HL-60 (cell line): ENCODE results near the gene PDS5B.

Experiments
- DNase-seq, 2 experiments: peaks; one replicate each; pipeline ENCODE4 v3.0.0-alpha.2; 2010 to 2020; ENCODE audit warnings: low read depth in 1 of 2, low spot score in 1 of 2
- H3K27ac ChIP-seq: fragments of 250-450 bp; sonication (Bioruptor Pico); replicated peaks from 2 replicates; pipeline ENCODE4 v1.5.1; 2020; ENCODE audit warnings: mild to moderate bottlenecking, moderate library complexity
- H3K27me3 ChIP-seq: fragments of 250-450 bp; sonication (Bioruptor Pico); 2 replicates; pipeline ENCODE4 v1.5.1; 2021; ENCODE audit warnings: mild to moderate bottlenecking, moderate library complexity; ENCODE audit not compliant: insufficient read depth, poor library complexity, severe bottlenecking
- H3K4me3 ChIP-seq: replicated peaks from 2 replicates; pipeline ENCODE4 v1.5.1; 2011; ENCODE audit warnings: mild to moderate bottlenecking, control low read depth, low read length; ENCODE audit not compliant: insufficient read depth
- CTCF ChIP-seq: IDR thresholded peaks from one replicate; pipeline ENCODE4 v1.5.1; 2011; ENCODE audit warnings: low read length, control low read depth, inconsistent platforms; ENCODE audit not compliant: insufficient read depth
- GABPA ChIP-seq: IDR thresholded peaks from 2 replicates; pipeline ENCODE4 v1.6.1; 2012; ENCODE audit warnings: low read depth
- POLR2AphosphoS5 ChIP-seq: IDR thresholded peaks from 2 replicates; pipeline ENCODE4 v1.6.1; 2012; ENCODE audit warnings: low read depth
- REST ChIP-seq: IDR thresholded peaks from 2 replicates; pipeline ENCODE4 v1.6.1; 2012; ENCODE audit warnings: low read depth; ENCODE audit not compliant: insufficient replicate concordance
- SPI1 ChIP-seq: IDR thresholded peaks from 2 replicates; pipeline ENCODE4 v1.6.1; 2012; ENCODE audit warnings: low read depth, mild to moderate bottlenecking, borderline replicate concordance

Gene PDS5B

GRCh38 chr13:32745509-32745908 is 159.3 kb downstream of the PDS5B start:
- Histone ChIP-seq H3K27me3 (no peaks in the 10 kb centered on the region), H3K27ac (no peak overlapping the region), H3K4me3 (no peak overlapping the region)
- TF ChIP-seq SPI1: no peak
- TF ChIP-seq CTCF: no peak
- TF ChIP-seq GABPA: no peak
- no peak for TF ChIP-seq REST
- TF ChIP-seq POLR2AphosphoS5: no peak
- DNase-seq: no peak

GRCh38 chr13:32746474-32746873 is 160.2 kb downstream of the PDS5B start:
- H3K27me3 ChIP-seq: no peaks in the 10 kb centered on the region
- H3K27ac ChIP-seq: no peak overlapping the region
- no peak for TF ChIP-seq REST
- DNase-seq: no peak
- no peak overlapping the region for H3K4me3 ChIP-seq

- DNase-seq: no peak
- Histone ChIP-seq H3K27ac (no peak overlapping the region), H3K4me3 (no peak overlapping the region), H3K27me3 (no peaks in the 10 kb centered on the region)
- TF ChIP-seq SPI1: peak; percentile 69
- TF ChIP-seq CTCF: no peak
Measured at GRCh38 chr13:32748305-32748704, 162.1 kb downstream of the PDS5B start.

GRCh38 chr13:32751340-32751739 is 165.1 kb downstream of the PDS5B start:
- H3K4me3 ChIP-seq: no peak overlapping the region
- DNase-seq: no peak
- no peaks in the 10 kb centered on the region for H3K27me3 ChIP-seq
- TF ChIP-seq GABPA (no peak), REST (no peak), POLR2AphosphoS5 (no peak)
- no peak overlapping the region for H3K27ac ChIP-seq
